Uterus (tissue), 2 donors: ENCODE measurements around the gene ARHGAP21.

Experiments used
- CTCF ChIP-seq, 4 experiments: fragments of 200-600 bp in 2 of 4; fragments of 450-650 bp in 2 of 4; sonication (generic) in 2 of 4; IDR thresholded peaks; one replicate each; pipeline ENCODE4 v1.5.1; 2016 to 2019; ENCODE audit warnings: antibody characterized with exemption in 4 of 4, mild to moderate bottlenecking in 2 of 4, moderate library complexity in 1 of 4
- POLR2A ChIP-seq, 2 donors: fragments of 450-650 bp; IDR thresholded peaks; one replicate each; pipeline ENCODE4 v1.6.1; 2016; ENCODE audit warnings: antibody characterized with exemption in 2 of 2, mild to moderate bottlenecking in 1 of 2, moderate library complexity in 1 of 2

- no peak for TF ChIP-seq CTCF (IDR thresholded peaks at IDR 0.05)
- TF ChIP-seq POLR2A (IDR thresholded peaks at IDR 0.05), result no peak
These were observed 162.2 kb downstream of the ARHGAP21 start for GRCh38 chr10:24561453-24561852.
